ENCODE data around the gene PRR20A.
"Not testable (repeated sequence)": the region's sequence is repeated elsewhere in the genome, so short reads cannot be mapped to it uniquely, and the experiment has no call there.

Gene PRR20A

DNA sequence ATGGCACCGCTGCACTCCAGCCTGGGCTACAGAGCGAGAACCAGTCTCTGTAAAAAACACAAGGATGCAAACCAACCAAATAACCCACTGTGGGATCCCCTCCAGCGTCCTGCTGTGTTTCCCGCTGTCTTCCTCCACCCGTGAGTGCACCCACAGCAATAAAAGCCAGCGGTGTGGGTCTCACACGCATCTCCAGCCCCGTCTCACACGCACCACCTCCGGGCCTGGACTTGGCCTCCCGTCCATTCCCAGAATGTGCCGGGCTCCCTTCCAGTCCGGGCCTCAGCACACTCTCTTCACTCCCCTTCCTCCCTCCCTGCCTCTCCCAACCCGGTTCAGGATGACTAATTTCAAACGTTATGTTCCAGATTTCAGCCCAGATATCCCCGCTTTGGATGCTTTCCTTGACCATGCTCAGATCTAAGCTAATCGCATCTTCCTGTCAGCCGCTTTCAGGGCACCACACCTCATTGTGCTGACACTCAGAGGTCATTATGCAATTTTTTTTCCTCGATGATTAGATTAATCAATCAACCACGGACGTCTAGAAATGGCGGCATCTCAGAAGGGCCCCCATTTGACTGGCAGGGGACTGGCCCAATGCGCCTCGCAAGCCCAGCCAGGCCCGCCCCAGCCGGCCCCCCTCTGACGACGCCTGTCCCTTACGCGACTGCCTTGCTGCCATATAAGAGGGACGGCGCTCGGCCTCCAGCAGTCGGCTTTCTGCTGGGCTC lies at the start of gene PRR20A:
PRR20A (plus strand) TSS at position 684 of the 734 bp plus-strand sequence. CDS start 387 bp downstream, outside the sequence.
- DNase-seq: not testable (repeated sequence)

- DNase-seq: no peak
Observed at GRCh38 chr13:57114945-57115344, 25.8 kb upstream of the PRR20A start.

GRCh38 chr13:57123681-57124080 lies 17.0 kb upstream of the PRR20A start:
- DNase-seq: no peak

GRCh38 chr13:57128909-57129308 lies 11.8 kb upstream of the PRR20A start:
- no peak for DNase-seq

GRCh38 chr13:57136093-57136492 lies 4.6 kb upstream of the PRR20A start:
- DNase-seq: no peak

- DNase-seq: no peak
Observed at GRCh38 chr13:57137585-57137984, 3.1 kb upstream of the PRR20A start.

DNA sequence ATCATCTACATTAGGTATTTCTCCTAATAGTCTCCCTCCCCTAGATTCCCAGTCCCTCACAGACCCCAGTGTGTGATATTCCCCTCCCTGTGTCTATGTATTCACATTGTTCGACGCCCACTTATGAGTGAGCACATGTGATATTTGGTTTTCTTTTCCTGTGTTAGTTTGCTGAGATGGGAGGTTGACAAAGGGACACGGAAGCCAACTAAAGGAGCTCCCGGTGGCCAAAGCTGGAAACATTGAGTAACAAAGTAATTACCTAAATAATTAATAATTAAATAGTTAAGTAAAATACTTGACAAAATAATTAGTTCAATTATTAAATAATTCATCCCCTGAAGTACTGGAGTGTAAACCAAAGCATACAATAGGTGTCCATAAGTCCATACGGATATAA lies 1.7 kb upstream of the PRR20A start:
- no peak for DNase-seq

DNA sequence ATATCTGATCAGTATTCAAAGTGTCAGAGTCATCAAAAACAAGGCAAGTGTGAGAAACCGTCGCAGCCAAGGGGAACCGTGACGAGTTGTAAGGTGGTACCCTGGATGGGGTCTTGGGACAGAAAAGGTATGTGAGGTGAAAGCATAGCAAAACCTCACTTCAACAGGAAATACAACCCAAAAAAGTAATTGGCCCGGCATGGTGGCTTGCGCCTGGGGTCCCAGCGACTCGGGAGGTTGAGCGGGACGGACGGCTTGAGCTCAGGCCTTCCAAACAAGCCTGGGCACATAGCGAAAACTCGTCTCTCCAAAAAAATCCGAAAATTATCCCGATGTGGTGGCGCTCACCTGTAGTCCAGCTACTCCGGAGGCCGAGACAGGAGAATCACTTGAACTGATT lies 937 bp upstream of the PRR20A start:
- not testable (repeated sequence) for DNase-seq

GRCh38 chr13:57147188-57147587 lies 6.5 kb downstream of the PRR20A start, which contains the start of gene PRR20B:
TSS of gene PRR20B (plus strand) at chr13:57147488. CDS start at chr13:57147875, 387 bp downstream.
- not testable (repeated sequence) for DNase-seq

DNA sequence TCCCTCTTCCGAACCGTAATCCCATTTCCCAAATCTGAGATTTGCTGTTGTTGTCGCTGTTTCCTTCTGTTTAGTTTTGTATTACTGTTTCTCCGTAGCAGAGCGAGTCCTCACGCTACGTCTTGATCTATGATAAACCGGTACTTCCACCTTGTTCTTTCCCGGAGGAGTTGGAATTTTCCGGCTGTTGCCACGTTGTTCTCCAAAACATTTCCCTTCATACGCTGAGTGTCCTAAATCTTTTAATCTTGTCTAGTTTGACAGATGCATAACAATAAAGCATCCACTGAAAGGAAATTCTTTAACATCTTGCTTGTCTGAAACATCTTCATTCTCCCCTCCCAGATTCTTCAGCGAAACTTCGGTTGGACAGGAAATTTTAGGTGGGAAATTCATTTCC lies 7.4 kb downstream of the PRR20A start:
- DNase-seq: not testable (repeated sequence)

- DNase-seq: not testable (repeated sequence)
Observed at GRCh38 chr13:57153761-57154160, 13.0 kb downstream of the PRR20A start, which contains the start of gene PRR20C. TSS of gene PRR20C (plus strand) at chr13:57154061. CDS start at chr13:57154448, 387 bp downstream.

DNA sequence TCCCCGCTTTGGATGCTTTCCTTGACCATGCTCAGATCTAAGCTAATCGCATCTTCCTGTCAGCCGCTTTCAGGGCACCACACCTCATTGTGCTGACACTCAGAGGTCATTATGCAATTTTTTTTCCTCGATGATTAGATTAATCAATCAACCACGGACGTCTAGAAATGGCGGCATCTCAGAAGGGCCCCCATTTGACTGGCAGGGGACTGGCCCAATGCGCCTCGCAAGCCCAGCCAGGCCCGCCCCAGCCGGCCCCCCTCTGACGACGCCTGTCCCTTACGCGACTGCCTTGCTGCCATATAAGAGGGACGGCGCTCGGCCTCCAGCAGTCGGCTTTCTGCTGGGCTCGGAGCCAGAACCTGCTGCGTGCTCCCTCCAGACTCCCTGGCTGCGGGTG lies 19.6 kb downstream of the PRR20A start, which contains the start of gene PRR20D:
PRR20D (plus strand) TSS at position 301 of the 400 bp plus-strand sequence. CDS start 387 bp downstream, outside the sequence.
- DNase-seq: not testable (repeated sequence)

- DNase-seq: not testable (repeated sequence)
Observed at GRCh38 chr13:57166897-57167296, 26.2 kb downstream of the PRR20A start, which contains the start of gene PRR20E. TSS of gene PRR20E (plus strand) at chr13:57167197. CDS start at chr13:57167584, 387 bp downstream.

- no peak for DNase-seq
Observed at GRCh38 chr13:57191667-57192066, 50.9 kb downstream of the PRR20A start.
